ENCODE measurements around the gene MPZL2. TPM values are rescaled to one million over a fixed set of nuclear protein-coding genes. Genes with fewer than 3 reads are reported as not detected.

The MPZL2 gene
- total RNA-seq, 1 donor from 2014 or later, result 53.0 TPM

DNA sequence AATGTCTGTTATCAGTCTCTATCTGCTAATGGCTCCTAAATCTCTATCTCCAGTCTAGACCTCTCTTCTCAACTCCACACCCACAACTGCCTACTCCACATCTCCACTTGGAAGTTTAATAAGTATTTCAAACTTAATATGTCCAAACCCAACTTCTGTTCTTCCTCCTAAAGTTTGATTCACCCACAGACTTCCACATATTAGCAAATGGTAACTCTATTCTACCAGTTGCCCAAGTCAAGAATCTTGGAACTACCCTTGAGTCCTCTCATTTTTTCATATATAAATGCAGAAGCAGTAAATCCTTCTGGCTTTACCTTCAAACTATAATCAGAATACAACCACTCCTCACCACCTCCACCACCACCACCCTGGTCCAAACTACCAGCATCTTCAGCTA is 32.6 kb downstream of the MPZL2 start:
- Histone ChIP-seq H3K4me3 (no peak overlapping the region), H3K4me1 (no peaks in the 10 kb centered on the region), H3K9me3 (no peaks in the 10 kb centered on the region), H3K27me3 (no peaks in the 10 kb centered on the region), H3K36me3 (no peaks in the 10 kb centered on the region), H3K27ac (no peak overlapping the region)
- no peak for DNase-seq (ENCODE audit: low spot score in 2 of 2)
- intact Hi-C loops (cut with DNase I), result no loop called here
- TF ChIP-seq CTCF (IDR thresholded peaks at IDR 0.05), result no peak

DNA sequence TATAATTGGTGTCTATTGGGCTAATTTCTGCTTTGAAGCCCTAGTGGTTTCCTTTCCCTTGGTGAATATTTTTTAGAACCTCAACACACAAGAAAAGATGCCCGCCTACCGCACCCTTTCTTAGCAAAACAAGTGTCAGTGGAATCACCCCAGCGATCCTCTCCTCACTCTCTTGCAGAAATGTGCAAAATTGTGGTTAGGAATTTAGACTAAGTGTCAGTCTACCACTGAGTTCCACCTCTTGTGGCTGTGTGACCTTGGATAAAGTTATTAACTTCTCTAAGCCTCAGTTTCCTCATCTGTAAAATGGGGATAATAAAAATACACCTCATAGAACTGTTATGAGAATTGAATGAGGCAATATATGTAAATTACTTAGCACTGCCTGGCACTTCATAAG is 34.0 kb downstream of the MPZL2 start:
- intact Hi-C loops (cut with DNase I), result no loop called here
- no peak for TF ChIP-seq CTCF (IDR thresholded peaks at IDR 0.05)
- Histone ChIP-seq H3K27me3 (no peaks in the 10 kb centered on the region), H3K4me3 (no peak overlapping the region), H3K4me1 (no peaks in the 10 kb centered on the region), H3K9me3 (no peaks in the 10 kb centered on the region), H3K27ac (no peak overlapping the region), H3K36me3 (no peaks in the 10 kb centered on the region)
- DNase-seq (ENCODE audit: low spot score in 2 of 2), result no peak

- intact Hi-C loops (cut with DNase I), result no loop called here
- Histone ChIP-seq H3K36me3 (no peaks in the 10 kb centered on the region), H3K9me3 (no peaks in the 10 kb centered on the region), H3K4me3 (no peak overlapping the region), H3K27ac (peak overlapping the region in 1 of 2 donors; percentile 34), H3K27me3 (no peaks in the 10 kb centered on the region), H3K4me1 (no peaks in the 10 kb centered on the region)
- no peak for TF ChIP-seq CTCF (IDR thresholded peaks at IDR 0.05)
- DNase-seq (ENCODE audit: low spot score in 2 of 2), result no peak
These were observed 34.7 kb downstream of the MPZL2 start for GRCh38 chr11:118229274-118229847.

- no peak for DNase-seq (ENCODE audit: low spot score in 2 of 2)
- H3K27ac ChIP-seq, result peak overlapping the region in 1 of 2 donors; percentile 23
- no peaks in the 10 kb centered on the region for H3K27me3 ChIP-seq
- no peaks in the 10 kb centered on the region for H3K36me3 ChIP-seq
- no peaks in the 10 kb centered on the region for H3K4me1 ChIP-seq
- H3K4me3 ChIP-seq, result no peak overlapping the region
- intact Hi-C loops (cut with DNase I), result no loop called here
- no peaks in the 10 kb centered on the region for H3K9me3 ChIP-seq
- no peak for TF ChIP-seq CTCF (IDR thresholded peaks at IDR 0.05)
These were observed 36.0 kb downstream of the MPZL2 start for GRCh38 chr11:118227865-118228785.

- Histone ChIP-seq H3K9me3 (no peaks in the 10 kb centered on the region), H3K27ac (no peak overlapping the region), H3K4me1 (no peaks in the 10 kb centered on the region), H3K36me3 (no peaks in the 10 kb centered on the region), H3K4me3 (no peak overlapping the region), H3K27me3 (no peaks in the 10 kb centered on the region)
- no peak for DNase-seq (ENCODE audit: low spot score in 2 of 2)
- intact Hi-C loops (cut with DNase I), result no loop called here
- no peak for TF ChIP-seq CTCF (IDR thresholded peaks at IDR 0.05)
These were observed 37.3 kb downstream of the MPZL2 start for GRCh38 chr11:118226781-118227180.
